Measurements from ENCODE around the gene GPR107.
A peak's percentile ranks its signal among the peaks of the same experiment; 100 is the strongest.

Gene GPR107

GRCh38 chr9:130155647-130156046 is 101.9 kb downstream of the GPR107 start:
- no peak overlapping the region for H3K4me3 ChIP-seq (ENCODE audit: low read depth, low read length)
- DNase-seq (ENCODE audit: low read depth): no peak
- TF ChIP-seq CTCF (IDR thresholded peaks at IDR 0.05; ENCODE audit: control insufficient read depth, extremely low read depth, insufficient read depth): no peak

GRCh38 chr9:130156672-130157071 is 103.0 kb downstream of the GPR107 start:
- TF ChIP-seq CTCF (IDR thresholded peaks at IDR 0.05; ENCODE audit: control insufficient read depth, extremely low read depth, insufficient read depth): 0 out of 2 replicates have a peak, but pooled peaks have one; percentile 15
- DNase-seq (ENCODE audit: low read depth): no peak

GRCh38 chr9:130157079-130157478 is 103.4 kb downstream of the GPR107 start:
- no peak for TF ChIP-seq CTCF (IDR thresholded peaks at IDR 0.05; ENCODE audit: control insufficient read depth, extremely low read depth, insufficient read depth)
- no peak overlapping the region for H3K4me3 ChIP-seq (ENCODE audit: low read depth, low read length)
- DNase-seq (ENCODE audit: low read depth): no peak

More at GRCh38 chr9:130156672-130157071, 103.0 kb downstream of the GPR107 start:
- no peak overlapping the region for H3K4me3 ChIP-seq (ENCODE audit: low read depth, low read length)

GRCh38 chr9:130158001-130158400 is 104.3 kb downstream of the GPR107 start:
- no peak for DNase-seq (ENCODE audit: low read depth)
- no peak for TF ChIP-seq CTCF (IDR thresholded peaks at IDR 0.05; ENCODE audit: control insufficient read depth, extremely low read depth, insufficient read depth)

GRCh38 chr9:130159057-130159456 is 105.4 kb downstream of the GPR107 start:
- no peak for TF ChIP-seq CTCF (IDR thresholded peaks at IDR 0.05; ENCODE audit: control insufficient read depth, extremely low read depth, insufficient read depth)
- no peak for DNase-seq (ENCODE audit: low read depth)

More at GRCh38 chr9:130158001-130158400, 104.3 kb downstream of the GPR107 start:
- H3K4me3 ChIP-seq (ENCODE audit: low read depth, low read length): no peak overlapping the region

GRCh38 chr9:130159915-130160670 is 106.4 kb downstream of the GPR107 start:
- no peak for DNase-seq (ENCODE audit: low read depth)
- no peak overlapping the region for H3K4me3 ChIP-seq (ENCODE audit: low read depth, low read length)
- TF ChIP-seq CTCF (IDR thresholded peaks at IDR 0.05; ENCODE audit: control insufficient read depth, extremely low read depth, insufficient read depth): no peak

More at GRCh38 chr9:130159057-130159456, 105.4 kb downstream of the GPR107 start:
- H3K4me3 ChIP-seq (ENCODE audit: low read depth, low read length): no peak overlapping the region
